GM18870 (cell line): Measurements from ENCODE around the gene TNNT3.
"Not testable (repeated sequence)": the region's sequence is repeated elsewhere in the genome, so short reads cannot be mapped to it uniquely, and the experiment has no call there.

ENCODE experiments used
- ATAC-seq: cut with Tn5 transposase; IDR thresholded peaks from one replicate; pipeline ENCODE4 v1.9.1; 2021; ENCODE audit warnings: moderate library complexity; ENCODE audit not compliant: unreplicated experiment

The TNNT3 gene

DNA sequence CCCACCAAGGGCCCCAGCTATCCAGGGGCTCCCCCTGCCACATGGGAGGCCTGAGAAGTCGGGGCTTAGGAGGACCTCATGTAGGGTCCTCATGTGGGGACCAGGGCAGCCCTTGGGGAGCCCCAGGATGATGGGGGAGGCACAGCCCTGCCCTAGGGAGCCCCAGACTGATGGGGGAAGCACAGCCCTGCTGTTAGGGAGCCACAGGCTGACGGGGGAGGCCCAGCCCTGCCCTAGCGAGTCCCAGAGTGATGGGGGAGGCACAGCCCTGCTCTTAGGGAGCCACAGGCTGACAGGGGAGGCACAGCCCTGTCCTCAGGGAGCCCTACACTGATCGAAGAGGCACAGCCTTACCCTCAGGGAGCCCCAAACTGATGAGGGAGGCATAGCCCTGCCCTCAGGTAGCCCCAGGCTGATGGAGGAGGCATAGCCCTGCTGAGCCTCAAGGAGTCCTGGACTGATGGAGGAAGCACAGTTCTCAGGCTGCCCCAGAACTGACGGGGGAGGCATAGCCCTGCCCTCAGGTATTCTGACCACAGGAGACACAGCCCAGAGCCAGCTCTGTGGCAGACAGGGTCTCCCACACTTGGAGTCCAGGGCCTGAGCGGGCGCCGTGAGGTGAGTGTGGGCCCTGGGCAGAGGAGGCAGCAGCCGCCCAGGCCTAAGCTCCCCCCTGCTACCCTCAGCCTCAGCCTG, 38.6 kb upstream of the TNNT3 start:
- no peak for ATAC-seq

DNA sequence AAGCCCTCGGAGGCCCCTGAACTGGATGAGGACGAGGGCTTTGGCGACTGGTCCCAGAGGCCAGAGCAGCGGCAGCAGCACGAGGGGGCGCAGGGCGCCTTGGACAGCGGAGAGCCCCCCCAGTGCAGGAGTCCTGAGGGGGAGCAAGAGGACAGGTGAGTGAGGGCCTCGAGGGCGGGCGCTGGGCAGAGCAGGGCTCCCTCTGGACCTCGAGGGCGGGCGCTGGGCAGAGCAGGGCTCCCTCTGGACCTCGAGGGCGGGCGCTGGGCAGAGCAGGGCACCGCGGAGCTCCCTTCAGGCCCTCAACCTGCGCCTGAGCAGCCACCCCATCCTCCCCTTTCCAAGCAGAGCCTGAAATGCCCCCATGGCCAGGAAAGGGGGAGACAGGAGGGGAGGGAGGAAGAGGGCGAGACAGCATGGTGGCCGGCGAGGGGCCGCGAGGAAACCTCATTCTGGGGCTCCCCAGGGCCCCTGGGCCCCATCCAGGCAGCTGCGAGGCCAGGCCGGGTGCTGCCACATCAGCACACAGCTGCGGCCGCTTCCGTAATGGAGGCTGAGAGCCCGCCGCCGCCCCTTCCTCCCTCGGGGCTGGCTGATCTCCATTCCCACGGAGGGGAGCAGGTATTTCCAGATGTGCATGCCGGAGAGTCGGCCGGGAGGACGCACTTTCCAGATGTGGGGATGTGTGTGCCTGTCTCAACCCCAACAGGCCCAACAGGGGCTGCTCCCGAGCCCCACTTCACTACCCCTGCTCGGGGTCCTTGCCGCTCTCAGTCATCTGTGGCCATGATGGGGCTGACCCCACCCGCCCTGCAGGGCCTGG, 37.9 kb upstream of the TNNT3 start:
- ATAC-seq: no peak

DNA sequence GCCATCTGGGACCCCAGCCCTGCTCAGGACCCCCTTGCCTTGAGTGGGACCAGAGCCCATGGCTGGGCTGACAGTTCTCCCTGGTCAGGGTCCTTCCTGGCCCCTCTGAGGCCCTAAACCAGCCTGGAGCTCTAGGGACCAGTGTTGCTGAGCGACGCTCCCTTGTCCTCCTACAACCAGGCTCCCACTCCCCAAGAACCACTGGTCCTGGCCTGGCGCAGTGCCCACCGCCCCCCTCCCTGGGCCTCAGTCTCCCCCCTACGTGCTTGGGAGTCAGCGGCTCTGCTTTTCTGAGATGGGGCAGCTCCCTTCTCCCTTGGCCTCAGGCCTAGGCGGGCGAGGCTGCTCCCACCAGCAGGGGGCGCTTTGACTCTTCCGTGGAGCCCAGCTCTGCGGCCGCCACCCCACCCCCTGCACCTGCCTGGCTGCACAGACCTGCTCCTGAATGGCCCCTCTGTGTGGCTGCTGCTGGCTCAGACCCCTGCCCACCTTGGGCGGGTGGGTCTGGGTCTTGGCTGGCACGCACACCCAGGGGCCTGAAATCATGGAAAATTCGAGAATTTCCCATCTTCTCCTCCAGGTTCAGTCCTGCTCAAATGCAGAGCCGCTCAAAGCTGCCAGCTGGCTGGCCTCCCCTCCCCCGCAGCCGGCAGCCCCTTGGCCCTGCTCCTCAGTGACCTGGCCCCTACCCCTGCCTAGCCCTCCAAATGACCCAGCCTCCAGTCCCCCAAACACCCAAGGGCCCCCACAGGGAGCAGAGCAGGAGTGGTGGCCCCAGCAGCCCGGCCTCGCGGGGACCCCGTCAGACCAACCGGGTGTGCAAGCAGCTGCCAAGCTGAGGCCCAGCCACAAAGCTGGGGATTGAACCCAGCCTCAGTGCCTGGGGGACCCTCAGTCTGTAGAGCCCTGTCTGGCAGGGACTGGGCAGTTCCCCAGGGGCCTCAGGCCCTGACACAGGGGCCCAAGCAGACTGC, 37.0 kb upstream of the TNNT3 start:
- ATAC-seq: no peak

GRCh38 chr11:1883346-1884302, 35.9 kb upstream of the TNNT3 start:
- no peak for ATAC-seq

- no peak for ATAC-seq
Observed at GRCh38 chr11:1884303-1884700, 35.2 kb upstream of the TNNT3 start.

GRCh38 chr11:1886551-1886950, 33.0 kb upstream of the TNNT3 start:
- not testable (repeated sequence) for ATAC-seq

GRCh38 chr11:1887451-1888346, 31.8 kb upstream of the TNNT3 start:
- ATAC-seq: no peak

GRCh38 chr11:1888347-1888753, 31.2 kb upstream of the TNNT3 start:
- no peak for ATAC-seq

DNA sequence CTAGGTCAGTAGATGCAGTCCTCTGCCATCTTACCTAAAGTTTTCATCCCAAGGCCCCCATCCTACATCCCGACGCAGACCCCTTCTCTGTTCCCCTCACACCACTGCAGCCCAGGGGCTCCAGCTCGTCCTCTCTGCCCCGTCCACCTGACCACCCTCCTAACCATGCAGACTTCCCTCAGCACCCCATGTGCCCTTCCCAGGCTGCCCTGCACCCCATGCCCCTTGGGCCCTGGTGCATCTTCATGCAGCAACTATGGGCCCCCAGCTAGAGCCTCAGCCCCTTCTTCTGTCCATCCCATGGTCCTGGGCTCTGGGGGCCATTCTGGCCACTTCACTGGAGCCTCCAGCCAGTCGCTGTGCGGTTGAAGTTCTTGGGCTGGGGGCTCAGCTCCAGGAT, 30.7 kb upstream of the TNNT3 start:
- ATAC-seq: no peak

DNA sequence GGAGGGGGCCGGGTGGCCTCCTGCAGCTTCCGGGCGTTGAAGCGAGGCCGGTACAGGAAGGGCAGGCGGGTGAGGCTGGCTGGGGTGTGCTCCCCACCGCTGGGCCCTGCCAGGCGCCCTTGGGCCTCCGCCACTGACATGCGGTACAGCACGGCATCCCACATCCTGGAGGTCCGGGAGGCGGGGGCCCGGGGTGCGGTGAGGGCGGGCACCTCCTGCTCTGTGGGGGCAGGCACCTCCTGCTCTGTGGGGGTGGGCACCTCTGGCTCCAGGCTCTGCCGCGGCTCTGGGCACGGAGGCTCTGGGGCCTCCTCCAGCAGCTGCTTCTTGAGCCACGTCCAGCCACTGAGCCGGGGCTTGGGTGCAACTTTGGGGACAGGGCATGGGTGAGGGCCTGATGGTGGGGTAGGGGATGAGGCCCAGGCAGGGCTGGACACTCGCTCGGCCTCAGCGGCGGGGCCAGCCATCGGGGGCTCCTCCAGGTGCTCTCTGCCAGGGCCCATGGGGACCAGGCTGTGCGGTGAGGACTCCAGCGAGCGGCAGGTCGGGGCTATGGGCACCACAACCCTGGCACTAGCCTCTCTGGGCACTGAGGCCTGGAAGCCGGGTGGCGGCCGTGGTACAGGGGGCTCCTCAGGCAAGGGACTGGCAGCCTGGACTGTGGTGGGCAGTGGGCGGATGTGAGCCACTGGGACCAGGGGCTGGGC, 30.1 kb upstream of the TNNT3 start:
- ATAC-seq: no peak

GRCh38 chr11:1889941-1890855, 29.3 kb upstream of the TNNT3 start:
- no peak for ATAC-seq

DNA sequence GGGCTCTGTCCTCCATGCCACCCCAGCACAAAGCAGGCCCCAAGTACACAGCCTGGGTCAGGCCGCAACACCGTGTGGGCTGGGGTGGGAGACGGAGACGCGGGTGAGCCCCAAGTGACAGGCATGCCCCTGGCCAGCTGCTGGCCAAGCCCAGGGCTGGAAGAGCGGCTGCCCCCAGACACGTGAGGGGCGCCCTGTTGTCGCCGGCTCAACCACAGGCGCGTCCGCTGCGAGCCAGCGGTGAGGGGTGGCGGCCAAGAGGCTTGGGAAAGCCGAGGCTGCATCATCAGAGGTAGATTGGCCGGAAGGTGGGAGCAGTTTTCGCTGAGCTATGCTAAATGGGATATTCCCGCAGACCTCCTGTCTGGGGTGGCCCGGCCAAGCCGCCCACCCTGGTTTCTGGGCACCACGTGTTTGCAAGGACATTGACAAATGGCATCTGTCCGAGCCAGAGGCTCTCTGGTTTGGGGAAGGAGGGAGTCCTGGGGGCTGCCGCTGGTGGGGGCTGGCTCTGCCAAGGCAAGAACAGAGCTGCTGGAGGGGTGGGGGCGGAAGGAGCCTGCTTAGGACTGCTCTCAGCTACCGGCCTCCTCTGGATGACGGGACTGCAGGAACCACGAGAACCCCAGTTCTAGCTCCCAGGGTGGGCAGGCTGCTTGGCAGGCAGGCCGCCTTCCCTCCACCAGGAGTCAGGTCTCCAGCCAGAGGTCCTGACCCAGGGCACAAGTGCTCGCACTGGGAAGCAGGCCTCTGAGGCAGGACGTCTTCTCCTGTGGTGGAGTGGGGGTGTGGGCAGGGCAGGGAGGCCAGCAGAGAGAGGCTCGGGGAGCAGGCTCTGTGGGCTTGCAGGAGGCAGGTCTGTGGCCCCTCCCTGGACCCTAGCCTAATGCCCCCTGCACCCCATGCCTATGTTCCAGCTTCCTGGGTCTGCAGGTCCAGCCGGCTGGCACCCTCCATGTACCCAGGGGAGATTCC, 28.4 kb upstream of the TNNT3 start:
- ATAC-seq: no peak

DNA sequence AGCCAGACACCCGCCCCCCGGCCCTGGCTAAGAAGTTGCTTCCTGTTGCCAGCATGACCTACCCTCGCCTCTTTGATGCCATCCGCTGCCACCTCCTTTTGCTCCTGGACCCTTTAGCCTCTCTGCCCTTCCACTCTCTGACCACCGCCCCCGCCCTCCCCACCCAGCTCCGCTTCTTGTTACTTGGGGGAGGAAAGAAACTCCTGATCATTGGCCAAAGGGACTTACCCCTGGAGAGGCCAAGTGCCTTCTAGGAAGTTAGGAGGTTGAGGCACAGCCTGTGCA, 27.7 kb upstream of the TNNT3 start, which contains the start of gene PRR33:
PRR33 (minus strand) TSS at position 65 of the 285 bp plus-strand sequence. CDS start 1,311 bp downstream, outside the sequence.
- ATAC-seq: no peak

GRCh38 chr11:1892116-1892515, 27.4 kb upstream of the TNNT3 start:
- ATAC-seq: no peak

DNA sequence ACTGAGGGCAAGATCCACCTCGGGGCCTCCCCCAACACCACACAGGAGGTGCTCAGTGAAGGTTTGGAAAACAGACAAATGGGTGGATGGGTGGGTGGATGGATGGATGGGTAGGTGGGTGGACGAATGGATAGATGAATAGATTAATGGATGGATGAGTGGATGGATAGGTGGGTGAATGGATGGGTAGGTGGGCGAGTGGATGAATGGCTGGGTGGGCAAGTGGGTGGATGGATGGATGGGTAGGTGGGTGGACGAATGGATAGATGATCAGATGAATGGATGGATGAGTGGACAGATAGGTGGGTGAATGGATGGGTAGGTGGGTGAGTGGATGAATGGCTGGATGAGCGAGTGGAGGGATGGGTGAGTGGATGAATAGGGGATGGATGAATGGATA, 26.9 kb upstream of the TNNT3 start:
- no peak for ATAC-seq

DNA sequence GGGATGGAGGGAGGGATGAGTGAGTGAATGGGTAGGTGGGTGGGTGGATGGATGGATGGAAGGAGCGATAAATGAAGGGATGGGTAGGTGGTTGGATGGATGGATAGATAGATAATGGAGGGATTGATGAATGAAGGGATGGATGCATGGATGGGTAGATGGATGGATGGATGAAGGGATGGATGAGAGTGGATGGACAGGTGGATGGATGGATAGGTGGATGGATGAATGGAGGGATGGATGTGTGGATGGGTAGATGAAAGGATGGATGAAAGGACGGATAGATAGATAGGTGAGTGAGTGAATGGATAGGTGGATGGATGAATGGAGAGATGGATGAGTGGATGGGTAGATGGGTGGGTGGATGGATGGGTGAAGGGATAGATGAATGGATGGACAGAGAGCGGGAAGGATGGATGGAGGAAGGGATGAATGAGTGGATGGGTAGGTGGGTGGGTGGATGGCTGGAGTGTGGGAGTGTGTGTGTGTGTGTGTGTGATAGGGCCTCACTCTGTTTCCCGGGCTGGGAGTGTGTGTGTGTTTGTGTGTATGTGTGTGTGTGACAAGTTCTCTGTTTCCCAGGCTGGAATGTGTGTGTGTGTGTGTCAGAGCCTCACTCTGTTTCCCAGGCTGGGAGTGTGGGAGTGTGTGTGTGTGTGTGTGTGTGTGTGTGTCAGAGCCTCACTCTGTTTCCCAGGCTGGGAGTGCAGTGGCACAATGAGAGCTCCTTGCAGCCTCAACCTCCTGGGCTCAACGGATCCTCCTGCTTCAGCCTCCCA, 25.7 kb upstream of the TNNT3 start:
- ATAC-seq: no peak
